GM18511 (cell line): Measurements from ENCODE around the gene P3H4.

Source experiments
- ATAC-seq: cut with Tn5 transposase; IDR thresholded peaks from one replicate; pipeline ENCODE4 v1.9.1; 2021; ENCODE audit warnings: mild to moderate bottlenecking, moderate library complexity; ENCODE audit not compliant: unreplicated experiment

The P3H4 gene

DNA sequence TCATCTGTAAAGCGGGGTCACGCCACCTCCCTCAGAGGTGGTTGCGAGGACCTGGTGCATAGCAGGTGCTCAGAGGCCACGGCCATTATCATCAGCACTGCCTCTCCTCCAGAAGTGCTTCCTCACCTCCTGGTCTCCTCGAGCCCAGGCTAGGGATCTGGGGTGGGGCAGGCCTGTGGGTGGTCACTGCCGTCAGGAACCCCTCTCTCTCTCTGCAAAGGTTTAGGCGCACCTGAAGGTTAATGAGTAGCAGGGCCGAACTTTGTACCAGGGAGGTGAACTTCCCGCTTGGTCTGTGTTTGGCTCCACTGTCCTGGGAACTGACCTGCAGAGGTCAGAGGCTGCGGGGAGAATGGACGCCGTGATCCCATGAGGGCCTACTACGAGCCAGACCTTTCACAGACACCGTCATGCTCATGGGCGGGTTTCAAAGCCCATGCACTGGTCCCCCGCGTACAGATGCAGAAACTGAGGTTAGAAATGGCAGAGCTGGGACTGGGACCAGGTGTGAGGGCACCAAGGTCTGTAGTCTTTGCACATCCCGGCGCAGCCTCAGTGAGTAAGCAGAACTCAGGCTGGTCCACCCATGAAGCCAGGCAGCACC lies 39.1 kb downstream of the P3H4 start:
- no peak for ATAC-seq

DNA sequence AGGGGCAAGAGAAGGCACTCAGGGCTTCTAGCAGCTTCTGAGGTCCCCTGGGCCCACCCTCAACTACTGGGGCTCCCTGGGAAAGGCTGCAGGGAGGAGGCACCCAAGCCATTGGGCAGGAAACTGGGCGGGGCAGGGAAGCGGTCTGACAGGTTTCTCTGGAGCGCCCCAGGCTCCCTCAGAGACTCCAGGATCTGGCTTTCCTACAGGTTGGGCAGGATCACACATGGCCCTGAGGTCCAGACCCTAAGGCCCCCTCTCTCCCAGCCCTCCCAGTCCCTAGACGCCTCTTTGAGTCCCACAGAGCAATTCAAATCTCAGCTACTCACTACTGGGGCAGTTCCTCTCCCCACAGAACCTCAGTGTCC lies 39.5 kb downstream of the P3H4 start:
- no peak for ATAC-seq

DNA sequence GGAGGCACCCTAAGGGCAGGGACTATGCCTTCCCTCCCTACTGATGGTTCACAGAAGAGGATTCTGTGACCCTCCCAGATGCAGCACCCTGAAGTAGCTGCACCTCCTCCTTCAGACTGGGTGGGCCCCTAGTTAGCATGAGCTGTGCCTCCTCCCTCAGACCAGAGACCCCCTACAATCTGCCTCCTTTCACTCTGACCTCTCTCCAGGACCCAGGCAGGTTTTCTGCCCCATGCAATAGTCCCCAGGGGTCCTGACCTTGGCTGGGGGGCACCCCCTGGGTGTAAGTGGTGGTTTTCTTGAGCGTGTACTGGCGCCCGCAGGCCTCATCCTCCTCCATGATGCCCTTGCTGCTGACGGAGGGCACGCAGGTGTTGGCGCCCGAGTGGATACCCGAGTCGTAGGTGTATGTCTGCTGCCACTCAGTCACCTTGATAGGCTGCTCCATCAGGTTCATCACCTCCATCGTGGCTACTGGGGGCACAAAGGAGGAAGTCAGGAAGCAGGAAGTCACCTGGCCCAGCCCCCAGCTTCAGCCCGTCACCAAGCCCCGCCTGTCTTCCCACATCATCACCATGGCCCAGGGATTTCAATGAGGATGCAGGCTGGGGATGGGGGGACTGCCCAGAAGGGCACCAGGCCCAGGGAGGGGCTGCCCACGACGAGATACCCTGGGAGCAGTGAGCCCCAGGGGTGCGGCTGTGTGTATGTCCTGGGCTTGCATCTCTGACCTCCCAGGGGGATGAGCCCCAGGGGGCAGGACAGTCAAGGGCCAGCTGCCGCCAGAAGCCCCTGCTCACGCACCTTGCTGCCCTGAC lies 40.2 kb downstream of the P3H4 start:
- no peak for ATAC-seq

DNA sequence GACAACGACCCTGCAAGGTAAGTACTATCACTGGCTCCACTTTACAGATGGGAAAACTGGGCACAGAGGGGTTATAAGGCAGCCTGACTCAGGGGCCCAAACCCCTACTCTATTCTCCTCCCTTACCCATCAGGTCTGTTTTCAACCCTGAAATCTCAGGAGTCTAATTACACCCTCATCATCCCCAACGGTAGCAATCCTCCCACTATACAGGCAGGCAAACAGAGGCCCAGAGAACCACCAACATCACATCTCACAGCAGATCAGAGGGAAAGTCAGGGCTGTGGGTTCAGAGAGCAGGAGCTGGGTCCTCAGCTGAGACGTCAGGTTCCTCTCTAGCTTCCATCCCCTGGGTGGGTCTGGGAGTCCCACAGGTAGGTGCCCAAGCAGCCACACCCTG lies 41.8 kb downstream of the P3H4 start:
- no peak for ATAC-seq

DNA sequence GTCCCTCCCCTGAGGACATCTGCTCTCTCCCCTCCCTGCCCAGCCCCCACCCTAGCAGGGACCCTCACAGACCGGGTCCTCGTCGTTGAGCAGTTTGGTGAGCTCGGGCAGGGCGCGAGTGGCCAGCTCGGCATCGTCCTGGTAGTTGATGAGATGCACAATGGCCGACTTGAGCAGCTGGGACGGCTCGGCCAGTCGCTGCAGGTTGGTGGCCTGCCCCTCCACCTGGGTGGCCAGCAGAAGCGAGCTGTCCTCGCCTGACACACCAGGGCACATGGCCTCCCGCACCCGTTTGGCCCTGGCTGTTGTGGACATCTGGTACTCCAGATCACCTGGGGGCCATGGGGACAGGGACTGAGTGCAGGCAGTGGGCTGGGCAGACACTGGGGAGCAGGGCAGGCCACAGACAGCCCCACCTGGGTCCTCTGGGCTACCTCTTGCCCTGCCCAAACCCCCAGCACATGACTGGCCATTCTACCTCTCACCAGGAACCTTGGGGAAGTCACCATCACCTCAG lies 42.3 kb downstream of the P3H4 start:
- no peak for ATAC-seq

DNA sequence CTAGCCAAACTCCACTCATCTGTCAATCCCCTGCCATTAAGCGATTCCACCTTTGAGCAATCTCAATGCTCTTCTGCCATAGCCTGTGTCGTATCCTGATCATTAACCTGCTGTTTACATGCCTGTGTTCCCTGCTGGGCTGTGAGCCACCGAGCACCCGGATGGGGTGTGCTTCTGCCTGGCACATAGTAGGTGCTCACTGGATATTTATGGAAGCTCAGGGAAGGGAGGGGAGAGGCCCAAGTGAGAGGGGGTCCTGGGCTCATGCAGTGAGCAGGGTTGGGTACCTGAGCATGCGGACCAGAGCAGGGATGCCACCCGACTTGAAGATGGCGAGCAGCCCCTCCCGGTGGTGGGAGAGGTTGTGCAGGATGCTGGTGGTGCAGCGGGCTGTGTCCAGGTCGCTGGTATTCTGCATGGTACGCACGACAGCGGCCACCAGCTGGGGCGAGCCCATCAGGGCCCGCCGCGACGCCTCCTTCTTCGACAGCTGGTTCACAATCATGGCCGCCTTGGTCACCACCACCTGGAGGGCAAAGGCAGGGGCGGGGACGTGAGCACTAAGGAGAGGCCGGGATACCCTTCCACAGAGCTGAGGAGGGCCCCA lies 43.0 kb downstream of the P3H4 start:
- ATAC-seq: no peak

DNA sequence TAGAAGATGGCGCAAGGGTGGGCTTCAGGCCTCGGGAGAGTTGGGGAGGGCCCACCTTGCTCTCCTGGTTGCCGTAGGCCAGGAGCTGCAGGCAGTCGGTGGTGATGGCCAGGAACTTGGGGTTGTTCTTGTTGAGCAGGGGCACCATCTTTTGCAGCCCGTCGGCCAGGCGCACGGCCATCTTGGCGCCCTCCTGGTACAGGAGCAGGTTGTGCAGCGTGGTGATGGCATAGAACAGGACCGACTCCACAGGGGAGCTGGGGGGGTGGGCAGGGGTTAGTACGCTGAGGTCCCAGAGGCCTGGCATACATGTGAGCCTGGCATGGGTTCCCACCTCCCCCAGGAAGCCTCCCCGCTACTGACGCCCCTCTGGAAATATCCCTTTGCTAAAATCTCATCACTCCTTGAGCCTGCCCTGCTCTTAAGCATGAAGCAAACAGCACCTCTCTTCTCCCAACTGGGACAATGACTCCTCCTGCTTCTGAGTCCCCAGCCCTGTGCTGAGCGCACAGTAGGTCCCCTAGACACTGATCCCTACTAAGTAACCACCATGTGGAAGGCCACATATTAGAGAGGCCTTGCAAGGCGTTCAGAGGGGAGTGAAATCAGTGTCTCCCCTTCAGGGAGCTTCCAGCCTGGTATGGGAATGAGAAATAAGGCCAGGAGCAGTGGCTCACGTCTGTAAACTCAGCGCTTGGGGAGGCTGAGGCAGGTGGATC lies 44.3 kb downstream of the P3H4 start:
- ATAC-seq: no peak

DNA sequence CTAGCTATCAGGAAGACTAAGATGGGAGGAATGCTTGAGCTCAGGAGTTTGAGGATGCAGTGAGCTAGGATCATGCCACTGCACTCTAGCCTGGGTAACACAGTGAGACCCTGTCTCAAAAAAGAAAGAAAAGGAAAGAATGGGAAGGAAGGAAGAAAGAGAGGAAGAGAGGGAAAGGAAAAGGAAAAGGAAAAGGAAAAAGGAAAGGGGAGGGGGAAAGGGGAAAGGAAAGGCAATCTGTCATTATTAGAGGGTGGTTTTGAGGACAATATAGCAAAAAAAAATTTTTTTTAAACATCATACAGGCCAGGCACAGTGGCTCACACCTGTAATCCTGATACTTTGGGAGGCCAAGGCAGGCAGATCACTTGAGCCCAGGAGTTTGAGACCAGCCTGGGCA lies 45.6 kb downstream of the P3H4 start:
- ATAC-seq: no peak

DNA sequence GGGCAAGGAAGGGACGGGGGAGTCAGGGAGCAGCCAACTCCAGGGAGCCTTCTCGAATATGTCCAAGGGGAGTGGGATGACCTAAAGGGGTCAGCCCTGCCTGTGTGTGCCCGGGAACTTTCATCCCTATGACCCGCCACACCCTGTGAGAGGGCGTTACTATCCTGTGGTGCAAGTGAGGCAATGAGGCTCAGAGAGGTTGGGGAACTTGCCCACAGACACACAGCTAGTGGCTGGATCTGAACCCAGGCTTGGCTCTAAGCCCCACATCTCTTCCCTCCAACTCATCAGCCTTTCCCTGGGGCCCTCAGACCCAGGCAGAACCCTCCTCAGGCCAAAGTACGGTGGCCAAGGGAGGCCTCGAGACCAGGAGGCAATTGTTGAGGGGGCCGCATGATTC lies 48.4 kb downstream of the P3H4 start:
- ATAC-seq: no peak

DNA sequence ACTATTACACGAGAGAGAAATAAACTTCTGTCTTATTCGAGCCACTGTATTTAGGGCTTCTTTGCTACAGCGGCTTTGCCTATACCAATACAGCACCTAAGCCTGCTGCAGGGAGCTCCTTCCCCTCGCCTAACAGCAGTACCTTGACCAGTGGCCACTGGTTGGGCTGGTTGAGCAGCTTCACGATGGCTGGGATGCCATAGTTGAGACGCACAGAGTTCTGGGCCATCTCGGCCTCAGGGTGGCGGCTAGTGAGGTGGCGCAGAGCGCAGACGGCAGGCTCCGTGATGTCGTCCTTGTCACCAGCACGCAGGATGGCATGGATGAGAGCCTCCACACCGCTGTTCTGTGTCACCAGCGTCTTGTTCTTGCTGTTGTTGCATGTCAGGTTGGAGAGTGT lies 48.9 kb downstream of the P3H4 start:
- ATAC-seq: no peak

DNA sequence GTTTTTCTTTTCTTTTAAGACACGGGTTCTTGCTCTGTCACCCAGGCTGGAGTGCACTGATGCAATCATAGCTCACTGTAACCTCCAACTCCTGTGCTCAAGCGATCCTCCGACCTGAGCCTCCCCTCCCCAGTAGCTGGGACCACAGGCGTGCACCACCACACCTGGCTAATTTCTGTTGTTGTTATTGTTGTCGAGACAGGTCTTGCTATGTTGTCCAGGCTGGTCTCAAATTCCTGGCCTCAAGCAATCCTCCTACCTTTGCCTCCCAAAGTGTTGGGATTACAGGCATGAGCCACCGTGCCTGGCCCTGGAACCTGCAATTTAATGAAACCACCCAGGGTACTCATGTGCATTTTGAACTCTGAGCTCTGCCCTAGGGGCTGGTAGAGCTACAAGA lies 49.4 kb downstream of the P3H4 start:
- no peak for ATAC-seq

DNA sequence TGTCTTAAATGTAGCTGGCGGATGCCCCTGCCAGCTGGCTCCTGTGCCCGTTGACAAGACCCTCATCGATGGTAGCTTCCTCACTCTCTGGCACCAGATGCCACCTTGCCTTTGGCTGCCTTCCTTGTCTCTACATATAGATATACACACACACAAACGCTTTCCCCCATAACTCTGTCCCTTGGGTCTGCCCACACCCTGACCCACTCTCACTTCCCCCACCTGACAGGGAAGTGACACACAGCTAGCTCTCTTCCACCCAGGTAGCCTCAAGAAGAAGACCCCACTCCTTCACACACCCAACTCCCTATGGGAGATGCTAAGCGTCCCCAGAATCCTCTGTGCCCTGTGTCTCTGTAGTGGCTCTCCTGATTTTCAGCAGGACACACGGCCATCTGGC lies 50.9 kb downstream of the P3H4 start:
- no peak for ATAC-seq

DNA sequence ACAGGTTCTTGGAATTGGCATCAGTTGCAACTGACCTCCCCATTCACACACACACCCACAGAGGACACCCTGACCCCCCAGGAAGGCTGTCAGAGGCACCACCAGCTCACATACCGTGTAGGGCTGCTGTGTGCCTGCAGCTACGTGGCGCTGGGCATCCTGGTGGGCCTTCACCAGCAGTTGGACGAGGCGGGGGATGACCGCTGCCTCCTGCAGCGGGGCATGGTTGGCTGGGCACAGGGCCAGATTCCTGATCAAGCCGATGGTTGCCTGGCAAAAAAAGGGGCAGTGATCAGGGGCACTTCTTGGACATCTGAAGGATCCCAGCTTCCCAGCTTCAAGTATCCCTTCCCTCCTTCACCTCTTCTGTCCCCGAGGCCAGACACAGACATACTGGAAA lies 53.1 kb downstream of the P3H4 start:
- no peak for ATAC-seq

DNA sequence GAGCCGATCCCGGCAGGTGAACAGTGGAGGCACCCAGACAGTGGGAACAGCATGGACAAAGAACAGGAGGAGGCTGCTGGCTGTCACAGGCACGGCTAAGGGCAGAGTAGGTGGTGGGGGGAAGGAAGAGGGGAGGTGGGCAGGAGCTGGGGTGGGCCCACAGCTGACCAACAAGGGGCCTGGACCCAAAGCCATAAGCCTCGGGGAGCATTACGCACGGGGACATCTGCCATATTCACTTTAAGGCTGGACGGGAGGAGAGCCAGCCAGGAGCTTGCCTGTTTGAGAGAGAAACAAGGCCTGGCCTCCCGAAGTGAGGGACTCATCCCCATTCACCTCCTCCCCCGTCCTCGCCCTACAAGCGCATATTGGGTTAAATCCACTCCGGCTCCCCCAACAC lies 57.7 kb downstream of the P3H4 start:
- no peak for ATAC-seq
